GM19328 (cell line): Measurements from ENCODE around the gene OSBPL1A.

ENCODE experiments used
- ATAC-seq: cut with Tn5 transposase; IDR thresholded peaks from one replicate; pipeline ENCODE4 v1.9.1; 2021; ENCODE audit warnings: mild to moderate bottlenecking, moderate library complexity; ENCODE audit not compliant: unreplicated experiment

OSBPL1A gene

DNA sequence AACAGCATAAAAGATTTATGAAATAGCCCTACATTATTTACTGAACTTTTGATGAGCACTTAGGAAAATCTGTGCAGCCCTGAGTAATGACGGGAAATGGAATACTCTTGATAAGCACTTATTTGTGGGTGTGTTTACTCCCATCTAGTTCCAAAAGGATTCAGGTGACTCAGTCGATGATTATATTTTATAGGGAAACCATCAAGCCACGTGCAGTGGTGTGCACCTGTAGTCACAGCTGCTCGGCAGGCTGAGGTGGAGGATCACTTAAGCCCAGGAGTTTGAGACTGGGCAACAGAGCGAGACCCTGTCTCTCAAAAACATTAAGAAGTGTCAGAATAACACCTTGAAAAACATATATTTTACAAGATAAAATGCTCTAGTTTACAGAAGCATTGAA, 166.9 kb downstream of the OSBPL1A start:
- no peak for ATAC-seq

DNA sequence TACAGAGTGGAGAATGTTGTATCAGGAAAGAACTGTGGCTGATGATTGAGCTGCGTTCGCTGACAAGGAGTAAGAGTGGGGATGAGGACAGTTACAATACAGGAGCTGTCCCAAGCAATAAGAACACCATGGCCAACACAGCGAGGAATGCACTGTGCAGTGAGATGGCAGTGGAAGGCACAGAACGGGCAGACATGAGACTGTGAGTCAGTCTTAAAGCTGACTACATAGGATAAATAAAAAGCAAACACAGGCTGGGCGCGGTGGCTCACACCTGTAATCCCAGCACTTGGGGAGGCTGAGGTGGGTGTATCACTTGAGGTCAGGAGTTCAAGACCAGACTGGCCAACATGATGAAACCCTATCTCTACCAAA, 169.0 kb downstream of the OSBPL1A start:
- no peak for ATAC-seq

DNA sequence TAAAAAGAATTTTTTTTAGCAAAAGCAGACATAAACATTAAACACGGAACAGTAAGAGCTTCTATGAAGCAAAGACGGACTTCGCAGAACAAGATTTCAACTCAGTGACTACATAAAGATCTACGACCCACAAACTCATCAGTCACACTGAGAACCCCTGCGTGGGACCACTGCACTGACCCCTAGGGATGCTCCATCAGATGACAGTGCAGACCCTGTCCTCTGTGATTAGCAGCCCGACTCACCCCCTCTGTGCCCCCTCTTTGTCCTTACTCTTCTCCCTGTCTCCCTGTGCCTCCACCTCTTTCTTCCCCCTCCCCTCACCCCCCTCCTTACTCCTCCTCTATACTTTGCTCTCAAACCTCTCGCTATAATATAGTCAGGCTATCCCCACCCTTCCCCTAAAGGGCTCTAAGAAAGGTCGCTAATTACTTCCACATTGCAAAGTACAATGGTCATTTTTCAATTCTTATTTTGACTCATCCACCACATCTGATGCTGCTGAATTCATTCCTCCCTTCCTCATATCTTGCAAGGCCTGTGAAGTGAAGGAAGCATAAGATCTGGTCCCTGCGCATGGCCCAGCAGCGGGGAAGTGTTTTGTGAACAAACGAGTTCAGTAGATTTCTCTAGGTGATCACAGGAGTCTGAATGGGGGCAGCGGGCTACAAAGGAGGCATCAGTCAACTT, 169.5 kb downstream of the OSBPL1A start:
- no peak for ATAC-seq

DNA sequence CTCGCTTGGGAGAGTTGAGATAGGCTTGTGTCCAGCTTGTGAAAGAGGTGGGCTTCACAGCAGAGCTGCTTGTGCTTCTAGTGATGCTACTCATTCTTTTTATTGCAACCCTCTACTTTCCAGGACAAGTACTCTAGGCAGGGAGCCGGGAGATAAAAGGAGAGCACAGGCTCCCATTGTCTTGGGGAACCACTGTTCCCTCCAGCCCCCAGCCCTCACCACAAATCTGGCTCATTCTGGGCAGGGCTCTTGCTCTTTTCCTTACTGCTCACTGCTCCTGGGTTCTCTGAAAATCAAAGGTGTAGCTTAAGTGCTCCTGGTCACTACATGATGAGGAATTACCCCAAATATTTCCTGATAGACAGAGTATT, 177.3 kb downstream of the OSBPL1A start:
- no peak for ATAC-seq

GRCh38 chr18:24219561-24220317, 177.9 kb downstream of the OSBPL1A start:
- no peak for ATAC-seq

GRCh38 chr18:24214913-24215312, 182.7 kb downstream of the OSBPL1A start:
- no peak for ATAC-seq

DNA sequence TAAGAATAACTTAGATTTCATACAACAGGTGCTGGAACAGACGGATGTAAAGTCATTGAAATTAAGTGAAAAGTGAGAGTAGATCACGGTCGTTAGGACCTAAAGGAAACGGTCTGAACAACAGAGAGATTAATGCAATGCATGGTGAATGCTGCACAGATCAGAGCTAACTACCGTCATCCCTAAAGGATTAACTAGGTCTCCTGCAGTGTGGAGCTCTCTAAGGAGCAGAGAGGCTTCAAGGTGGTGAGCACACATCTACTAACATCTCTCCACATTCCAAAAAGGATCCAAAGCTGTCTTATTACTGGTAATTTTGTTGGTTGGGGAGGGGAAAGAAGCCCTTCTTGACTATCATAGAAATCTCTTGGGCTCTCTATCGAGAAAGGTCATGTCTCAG, 183.5 kb downstream of the OSBPL1A start:
- ATAC-seq, result no peak

DNA sequence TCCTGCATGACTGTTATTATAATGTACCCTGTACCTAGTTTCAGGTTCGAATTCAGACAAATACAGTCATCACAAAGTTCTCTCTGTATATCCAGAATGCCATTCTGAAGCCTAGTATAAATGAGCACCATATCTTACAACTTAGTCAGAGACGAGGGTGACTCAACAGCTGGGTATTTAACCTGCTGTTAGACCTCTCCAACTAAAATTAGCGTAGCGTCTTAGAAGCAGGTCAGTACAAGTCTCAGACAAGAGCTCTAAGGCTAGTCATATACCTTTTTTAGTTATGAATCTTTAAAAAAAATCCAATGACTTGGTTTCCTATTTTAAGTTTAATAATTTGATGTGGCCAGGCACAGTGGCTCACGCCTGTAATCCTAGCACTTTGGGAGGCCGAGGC, 184.7 kb downstream of the OSBPL1A start:
- ATAC-seq, result no peak

DNA sequence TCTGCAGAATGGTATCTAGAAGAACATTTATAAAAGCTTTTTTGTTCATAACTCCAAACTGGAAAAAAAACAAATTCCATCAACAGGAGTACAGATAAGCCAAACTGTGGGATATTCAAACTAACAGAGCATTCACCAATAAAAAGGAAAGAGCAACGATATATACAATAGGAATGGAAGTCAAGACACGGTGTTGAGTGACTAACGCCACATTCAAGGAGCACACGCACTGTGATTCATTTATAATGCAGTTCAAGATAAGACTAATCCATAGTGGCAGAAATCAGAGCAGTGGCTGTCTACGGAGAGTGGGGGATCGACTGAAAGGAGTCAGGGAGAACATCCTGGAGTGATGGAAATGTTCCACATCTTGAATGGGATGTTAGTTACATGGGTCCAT, 188.1 kb downstream of the OSBPL1A start:
- ATAC-seq, result no peak

- ATAC-seq, result no peak
Observed at GRCh38 chr18:24208270-24209035, 189.2 kb downstream of the OSBPL1A start.

DNA sequence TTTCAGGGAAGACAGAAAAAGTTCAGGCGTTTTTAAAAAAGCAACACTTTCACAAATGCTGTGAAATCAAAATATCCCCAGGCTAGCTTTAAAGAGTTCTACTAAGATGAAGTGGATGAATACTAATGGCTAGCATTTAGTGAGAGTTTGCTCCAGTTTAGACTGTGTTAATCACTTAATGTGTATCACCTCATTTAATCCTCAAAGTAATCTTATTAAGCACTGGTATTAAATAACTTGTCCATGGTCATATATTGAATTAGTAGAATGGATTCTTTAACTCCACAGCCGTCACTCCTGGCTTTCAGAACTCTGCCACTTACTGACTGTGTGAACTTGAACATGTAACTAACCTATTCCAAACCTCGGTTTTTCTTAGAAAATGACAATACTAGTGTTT, 192.7 kb downstream of the OSBPL1A start:
- ATAC-seq, result no peak

GRCh38 chr18:24201699-24202687, 195.6 kb downstream of the OSBPL1A start:
- no peak for ATAC-seq

DNA sequence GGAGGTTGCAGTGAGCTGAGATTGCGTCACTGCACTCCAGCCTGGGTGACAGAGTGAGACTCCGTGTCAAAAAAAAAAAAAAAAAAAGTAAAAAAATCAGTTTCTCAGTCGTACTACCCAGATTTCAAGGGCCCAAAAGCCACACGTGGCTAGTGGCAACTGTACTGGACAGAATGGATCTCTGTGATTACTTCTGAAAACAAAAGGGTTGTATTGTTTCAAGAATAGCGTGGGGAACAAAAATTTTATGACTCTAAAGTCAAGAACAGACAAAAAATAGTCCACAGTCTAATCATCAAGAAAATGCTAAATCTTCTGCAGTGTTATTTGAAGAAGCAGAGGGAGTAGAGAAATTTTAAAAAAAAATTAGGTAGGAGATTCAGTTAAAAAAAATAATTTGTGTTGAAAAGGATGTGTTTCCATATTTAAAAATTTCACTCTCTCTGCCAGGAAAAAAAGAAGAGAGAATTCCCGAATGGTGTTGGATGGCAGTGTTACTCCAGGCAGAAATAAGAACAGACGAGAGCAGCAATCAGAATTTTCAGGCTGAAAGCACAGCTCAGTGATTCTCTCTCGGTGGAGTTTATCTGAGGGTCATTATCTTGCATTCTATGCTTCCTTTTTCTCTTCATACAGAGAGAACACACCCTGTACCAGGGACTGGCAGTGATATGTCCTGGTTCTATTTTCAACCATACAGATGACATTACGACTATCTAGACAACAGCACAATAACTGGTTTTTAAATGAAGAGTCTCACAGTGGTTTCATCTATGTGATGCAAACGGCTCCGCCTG, 196.9 kb downstream of the OSBPL1A start:
- ATAC-seq, result no peak

GRCh38 chr18:24199372-24199962, 198.2 kb downstream of the OSBPL1A start:
- no peak for ATAC-seq

DNA sequence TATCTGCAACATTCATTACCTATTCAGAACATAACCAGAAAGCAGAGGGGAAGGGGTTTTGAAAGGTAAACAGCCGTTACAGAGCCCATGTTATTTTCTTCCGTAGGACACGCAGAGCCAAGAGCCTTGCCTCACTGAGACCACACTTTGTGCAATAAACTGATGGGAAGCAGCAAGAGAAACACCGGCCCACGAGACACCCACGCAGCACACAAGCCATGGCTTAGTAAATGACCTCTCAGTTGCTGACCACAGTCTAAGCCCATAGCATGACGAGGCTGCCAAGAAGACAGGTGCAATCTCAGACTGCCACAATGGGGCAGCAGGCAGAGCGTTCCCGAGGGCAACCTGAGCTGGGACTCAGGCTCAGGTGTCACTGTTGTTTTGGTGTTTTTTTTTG, 199.2 kb downstream of the OSBPL1A start:
- ATAC-seq, result no peak

DNA sequence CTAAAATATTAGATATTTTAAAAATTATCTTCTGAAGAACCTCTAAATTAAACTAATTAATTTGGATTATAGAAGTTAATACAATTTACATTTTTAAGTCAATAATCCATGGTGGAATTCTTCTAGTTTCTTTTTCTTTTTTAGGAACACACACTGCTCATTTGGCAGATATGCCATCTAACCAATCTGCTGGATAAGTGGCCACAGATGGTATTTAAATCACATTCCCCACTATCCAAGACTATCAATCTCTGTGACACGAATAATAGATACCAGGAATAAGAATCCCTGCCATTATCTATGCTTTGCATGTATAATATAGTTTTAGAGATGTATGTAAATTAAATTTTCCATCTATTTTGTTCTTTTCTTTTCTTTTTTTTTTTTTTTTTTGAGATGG, 200.2 kb downstream of the OSBPL1A start:
- ATAC-seq, result no peak

DNA sequence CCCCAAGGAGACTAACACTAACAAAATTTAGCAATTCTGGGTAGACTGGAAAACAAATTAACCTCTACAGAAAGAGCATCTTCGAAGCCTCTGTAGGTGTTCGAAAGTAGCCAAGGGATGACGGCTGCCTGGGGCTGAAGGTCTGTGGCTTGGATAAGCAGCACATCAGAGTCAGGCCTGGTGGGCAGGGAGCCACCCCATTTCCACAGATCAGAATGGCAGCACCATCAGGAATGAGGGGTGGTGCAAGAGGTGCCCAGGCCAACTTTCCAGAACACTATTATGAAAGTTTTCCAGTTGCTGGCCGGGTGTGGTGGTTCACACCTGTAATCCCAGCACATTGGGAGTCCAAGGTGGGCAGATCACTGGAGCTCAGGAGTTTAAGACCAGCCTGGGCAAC, 200.9 kb downstream of the OSBPL1A start:
- ATAC-seq, result no peak

- no peak for ATAC-seq
Observed at GRCh38 chr18:24195296-24196053, 202.1 kb downstream of the OSBPL1A start.

DNA sequence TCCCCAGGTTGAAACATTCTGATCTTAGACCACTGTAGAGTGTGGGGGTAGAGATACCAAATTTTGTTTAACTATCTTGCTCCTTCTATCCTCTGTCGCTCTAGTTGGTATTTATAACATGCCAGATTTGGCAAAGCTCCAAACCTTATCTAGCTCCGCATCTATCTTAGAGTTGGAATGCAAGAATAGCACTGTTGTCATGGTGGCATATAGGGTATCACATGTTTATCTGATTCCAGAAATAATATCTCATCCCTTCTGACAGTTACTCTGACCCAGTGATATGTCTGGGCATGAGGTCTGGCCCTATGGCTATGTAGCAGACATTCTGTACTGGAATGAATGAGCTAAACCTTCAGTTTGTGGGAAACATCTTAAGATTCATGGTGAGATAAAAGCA, 207.0 kb downstream of the OSBPL1A start:
- ATAC-seq, result no peak
